ENCODE measurements around the gene FAM83G.

GRCh38 chr17:18947866-18948265 is 56.7 kb downstream of the FAM83G start:
- no peak for TF ChIP-seq CTCF (conservative IDR thresholded peaks at IDR 0.05; ENCODE audit: low read length)
- TF ChIP-seq EZH2phosphoT487 (IDR thresholded peaks at IDR 0.05; ENCODE audit: borderline replicate concordance, low read depth, low read length) = no peak
